ENCODE data around the gene TCF7.

Gene TCF7

DNA sequence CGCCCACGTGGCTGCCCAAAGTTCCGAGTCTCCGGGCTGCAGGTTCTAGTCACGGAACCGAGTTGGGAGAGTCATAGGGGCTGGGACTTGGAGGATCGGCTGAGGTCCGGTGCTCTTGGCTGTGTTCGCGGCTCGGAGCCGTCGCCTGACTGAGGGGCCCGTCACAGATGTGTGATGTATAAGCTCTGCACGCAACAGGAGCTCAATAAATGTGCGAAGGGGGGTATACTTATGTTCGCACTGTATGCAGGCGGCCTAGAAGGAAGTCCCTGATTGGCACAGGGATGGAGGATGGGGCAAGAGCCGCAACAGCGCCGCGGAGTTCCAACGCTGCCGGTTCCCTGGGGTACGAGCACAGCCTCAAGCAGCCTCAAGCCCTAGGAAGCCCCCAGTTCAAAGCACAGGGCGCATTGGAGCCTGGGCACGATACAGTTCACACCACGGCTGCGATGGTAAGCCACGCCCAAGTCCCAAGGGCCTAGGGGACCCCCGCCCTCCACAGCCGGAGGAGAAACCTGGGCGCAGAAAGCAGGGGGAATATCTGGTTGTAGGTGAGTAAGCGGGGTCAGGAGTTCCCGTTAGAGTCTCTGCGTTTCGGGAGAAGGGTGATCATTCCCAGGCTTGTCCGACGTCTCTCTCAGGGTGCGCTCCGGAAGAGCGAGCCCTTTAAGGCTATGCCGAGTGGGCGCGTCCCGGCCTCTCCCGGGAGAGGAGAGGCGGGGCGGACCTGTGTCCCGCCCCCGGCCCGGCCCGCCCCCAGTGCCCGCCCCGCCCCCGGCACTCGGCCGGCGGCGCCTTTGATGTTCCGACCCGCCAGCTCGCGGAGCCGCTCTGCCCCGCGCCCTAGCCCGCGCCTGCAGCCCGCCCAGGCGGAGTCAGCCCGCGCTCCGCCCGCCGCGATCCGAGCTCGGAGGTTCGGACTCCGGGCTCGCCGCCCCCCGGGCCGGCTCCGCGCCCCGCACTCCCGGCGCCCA is at the start of gene TCF7:
Gene TCF7 (plus strand): TSS at position 780 of the 974 bp plus-strand sequence. CDS start 226 bp downstream, outside the sequence.
- H3K4me3 ChIP-seq (ENCODE audit: low read depth, low read length): peak within 1 kb of the TSS; percentile 67

DNA sequence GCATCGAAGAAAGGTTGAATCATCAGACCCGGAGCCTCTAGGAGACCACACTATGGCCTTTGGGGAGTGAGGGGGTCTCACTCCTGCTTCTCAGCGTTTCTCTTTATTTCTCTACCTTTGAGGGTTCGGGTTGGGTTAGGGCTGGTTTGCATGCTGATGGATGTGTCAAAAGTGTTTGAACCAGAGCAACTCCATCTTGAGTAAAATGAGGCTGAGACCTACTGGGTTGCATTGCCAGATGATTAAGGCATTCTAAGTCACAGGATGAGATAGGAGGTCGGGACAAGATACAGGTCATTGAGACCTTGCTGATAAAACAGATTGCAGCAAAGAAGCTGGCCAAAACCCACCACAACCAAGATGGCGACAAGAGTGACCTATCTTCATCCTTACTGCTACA is 44.9 kb upstream of the TCF7 start:
- H3K4me3 ChIP-seq (ENCODE audit: low read depth, low read length): no peak overlapping the region

DNA sequence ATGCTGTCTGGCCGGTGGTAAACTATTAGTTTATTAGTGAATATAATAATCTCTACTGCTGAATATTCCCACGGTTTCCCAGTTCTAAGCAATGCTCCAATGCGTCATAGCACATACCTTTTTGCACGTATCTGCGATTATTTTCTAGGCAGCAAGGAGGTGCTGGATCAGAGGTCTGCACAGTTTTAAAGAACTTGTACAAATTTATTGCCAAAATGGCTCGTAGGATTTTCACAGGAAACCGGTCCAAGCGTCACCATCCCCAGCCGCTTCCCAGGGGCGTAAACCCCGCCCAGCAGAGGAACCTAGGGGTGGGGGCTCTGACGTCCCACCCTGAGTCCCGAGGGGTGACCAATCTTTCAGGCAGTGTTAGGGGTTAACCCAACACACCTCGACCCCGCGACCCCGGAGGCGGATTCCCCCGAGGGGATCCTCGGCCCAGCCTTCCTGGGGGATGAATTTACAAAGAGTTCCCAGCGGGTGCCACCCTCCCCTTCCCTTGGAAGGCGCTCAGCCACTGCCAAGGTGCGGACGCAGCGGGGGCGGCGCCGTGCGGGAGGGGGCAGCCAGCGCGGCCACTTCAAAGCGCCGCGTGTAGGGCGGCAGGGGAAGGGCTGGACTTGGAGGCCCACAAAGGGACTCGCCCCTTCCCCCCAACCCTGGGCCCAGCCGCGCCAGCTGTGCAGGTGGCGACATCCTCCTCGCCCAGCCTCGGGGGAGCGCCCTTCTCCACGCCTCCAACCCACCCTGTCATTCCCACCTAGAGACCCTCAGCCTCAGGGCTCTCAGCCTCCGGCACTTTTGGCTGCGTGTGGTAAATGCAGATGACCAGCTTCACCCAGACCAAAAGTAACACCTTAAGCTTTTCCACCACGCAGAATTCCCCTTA is 43.5 kb upstream of the TCF7 start:
- no peak overlapping the region for H3K4me3 ChIP-seq (ENCODE audit: low read depth, low read length)

GRCh38 chr5:134071614-134072207 is 42.8 kb upstream of the TCF7 start:
- no peak overlapping the region for H3K4me3 ChIP-seq (ENCODE audit: low read depth, low read length)

- no peak overlapping the region for H3K4me3 ChIP-seq (ENCODE audit: low read depth, low read length)
Measured at GRCh38 chr5:134072471-134073210, 41.8 kb upstream of the TCF7 start.

DNA sequence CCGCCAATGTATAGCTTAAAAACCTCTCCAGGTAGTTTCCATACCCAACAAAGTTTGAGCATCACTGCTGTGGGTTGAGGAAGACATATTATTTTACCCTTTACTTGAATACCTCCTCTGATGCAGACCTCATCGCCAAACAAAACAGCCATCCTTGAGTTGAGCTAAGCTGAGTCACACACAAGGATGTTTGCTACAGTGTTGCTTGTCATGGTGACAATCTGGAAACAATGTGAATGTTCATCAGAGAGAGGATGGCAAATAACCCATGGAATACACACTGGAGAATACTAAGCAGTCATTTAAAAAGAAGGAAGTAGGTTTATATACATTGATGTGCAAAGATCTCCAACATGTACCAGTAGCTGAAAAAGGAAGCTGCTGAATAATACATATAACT is 41.1 kb upstream of the TCF7 start:
- no peak overlapping the region for H3K4me3 ChIP-seq (ENCODE audit: low read depth, low read length)

DNA sequence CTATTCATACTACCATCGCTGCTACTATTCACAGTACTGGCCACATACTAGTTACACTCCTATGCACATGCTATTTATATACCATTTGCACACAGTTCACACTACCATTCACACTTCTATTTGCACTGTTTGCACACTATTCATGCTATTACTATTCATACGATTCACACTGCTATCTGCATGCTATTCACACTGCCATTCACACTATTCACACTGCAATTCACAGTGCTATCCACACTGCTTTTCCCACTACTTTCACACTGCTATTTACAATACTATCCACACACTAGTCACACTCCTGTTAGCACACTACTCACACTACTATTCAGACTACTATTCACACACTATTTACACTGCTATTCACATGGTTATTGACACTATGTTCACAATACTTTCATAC is 39.4 kb upstream of the TCF7 start:
- no peak overlapping the region for H3K4me3 ChIP-seq (ENCODE audit: low read depth, low read length)

DNA sequence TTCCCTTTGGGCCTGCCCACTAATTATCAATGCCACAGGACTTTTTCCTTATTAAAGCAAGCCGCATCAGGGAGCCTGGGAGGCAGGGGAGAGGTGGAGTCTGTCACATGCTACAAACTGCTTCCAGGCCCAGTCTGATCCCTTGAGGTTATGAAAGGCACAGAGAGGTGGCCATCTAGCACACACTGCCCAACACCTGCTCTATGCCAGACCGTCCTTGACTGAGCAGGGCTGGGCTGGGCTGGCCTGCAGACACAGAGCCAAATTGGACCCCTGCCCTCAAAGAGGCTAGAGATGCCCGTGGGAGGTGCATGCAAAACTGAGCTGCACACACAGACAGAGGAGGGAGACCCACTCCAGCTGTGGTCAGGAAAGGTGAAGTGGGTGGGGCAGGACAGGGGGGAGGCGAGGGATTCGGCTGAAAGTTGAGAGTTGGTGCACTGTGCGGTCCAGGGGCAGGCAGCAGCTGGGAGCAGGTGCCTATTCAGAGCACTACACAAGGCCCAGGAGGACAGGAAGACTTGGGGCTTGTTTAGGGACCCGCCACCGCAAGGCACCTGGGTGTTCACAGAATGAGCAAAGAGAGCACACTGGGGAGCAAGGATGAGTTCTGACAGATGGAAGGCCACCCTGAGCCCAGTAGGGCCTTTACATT is 36.4 kb upstream of the TCF7 start:
- no peak overlapping the region for H3K4me3 ChIP-seq (ENCODE audit: low read depth, low read length)

GRCh38 chr5:134079748-134080581 is 34.5 kb upstream of the TCF7 start:
- H3K4me3 ChIP-seq (ENCODE audit: low read depth, low read length): no peak overlapping the region

DNA sequence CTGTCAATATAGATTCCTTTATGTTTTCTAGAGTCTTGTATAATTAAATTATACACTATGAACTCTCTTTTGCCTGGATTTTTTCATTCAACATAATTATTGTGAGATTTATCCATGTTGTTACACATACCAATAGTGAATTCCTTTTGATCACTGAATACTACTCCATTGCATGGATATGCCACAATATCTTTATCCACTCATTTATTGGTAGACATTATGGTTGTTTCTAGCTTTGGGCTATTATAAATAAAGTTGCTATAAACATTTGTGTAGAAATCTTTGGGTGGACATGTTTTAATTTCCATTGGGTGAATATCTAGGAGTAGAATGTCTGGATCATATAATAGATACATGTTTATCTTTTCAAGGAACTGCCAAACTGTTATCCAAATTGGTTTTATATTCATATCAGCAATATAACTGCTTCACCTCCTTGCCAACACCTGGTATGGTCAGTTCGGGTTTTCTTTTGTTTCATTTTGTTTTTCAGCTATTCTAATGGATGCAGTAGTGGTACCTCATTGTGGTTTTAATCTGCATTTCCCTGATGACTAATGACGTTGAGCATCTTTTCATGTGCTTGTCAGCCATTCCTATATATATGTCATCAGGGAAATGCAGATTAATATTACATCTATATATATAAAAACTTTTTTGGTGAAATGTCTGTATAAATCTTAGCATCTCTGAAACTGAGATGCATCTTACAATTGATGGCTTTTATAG is 32.1 kb upstream of the TCF7 start:
- no peak overlapping the region for H3K4me3 ChIP-seq (ENCODE audit: low read depth, low read length)

GRCh38 chr5:134083517-134083916 is 31.0 kb upstream of the TCF7 start:
- no peak overlapping the region for H3K4me3 ChIP-seq (ENCODE audit: low read depth, low read length)

- no peak overlapping the region for H3K4me3 ChIP-seq (ENCODE audit: low read depth, low read length)
Measured at GRCh38 chr5:134084022-134084565, 30.4 kb upstream of the TCF7 start.

DNA sequence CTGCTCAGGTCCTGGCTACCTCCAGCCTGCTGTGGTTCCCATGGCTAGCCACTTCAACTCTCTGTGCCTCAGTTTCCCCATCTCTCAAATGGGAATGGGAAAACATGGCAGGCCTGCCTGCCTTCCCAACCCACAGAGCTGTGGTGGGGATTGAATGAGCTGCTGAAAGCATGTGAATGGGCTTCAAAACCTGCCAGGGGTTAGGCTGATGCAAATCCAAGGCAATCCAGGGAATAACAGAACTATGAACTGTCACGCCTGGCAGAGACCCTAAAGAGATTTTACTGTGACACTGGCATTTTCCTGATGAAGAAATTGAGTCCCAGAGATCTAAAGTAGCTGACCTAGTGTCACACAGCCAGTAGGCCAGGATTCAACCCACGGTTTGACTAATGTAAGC is 29.9 kb upstream of the TCF7 start:
- no peak overlapping the region for H3K4me3 ChIP-seq (ENCODE audit: low read depth, low read length)

GRCh38 chr5:134085411-134085810 is 29.1 kb upstream of the TCF7 start:
- H3K4me3 ChIP-seq (ENCODE audit: low read depth, low read length): no peak overlapping the region

DNA sequence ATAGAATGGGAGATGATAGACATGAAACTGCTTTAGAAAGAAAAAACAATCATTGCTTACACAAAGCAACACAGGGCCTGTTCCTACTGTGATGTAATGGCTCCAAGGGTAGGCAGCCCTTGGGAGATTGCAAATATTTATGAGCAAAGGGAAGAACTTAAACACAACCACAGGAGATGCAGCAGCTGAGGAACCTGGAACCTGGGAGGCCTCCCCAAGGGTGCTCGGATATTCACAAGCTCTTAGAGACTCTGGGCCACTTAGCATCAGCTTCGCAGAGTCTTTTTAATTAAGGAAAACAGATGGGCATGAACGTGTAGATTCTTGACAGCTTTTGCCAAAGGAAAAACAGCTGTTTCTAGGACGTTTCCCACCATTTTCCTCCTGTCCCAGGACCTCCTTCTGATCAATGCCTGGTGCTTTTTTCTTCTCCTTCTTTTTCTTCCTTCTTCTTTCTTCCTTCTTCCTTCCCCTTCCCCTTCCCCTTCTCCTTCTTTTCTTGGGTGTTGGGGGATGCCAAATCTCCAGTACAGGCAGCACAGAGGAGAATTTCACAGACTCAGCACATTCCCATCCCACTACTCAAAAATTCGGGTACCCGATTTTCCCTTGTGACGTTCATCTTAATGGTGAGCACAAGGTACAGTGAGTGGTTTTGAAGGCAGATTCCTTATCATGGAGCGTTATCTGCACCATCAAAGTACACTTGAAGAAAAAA is 28.1 kb upstream of the TCF7 start:
- no peak overlapping the region for H3K4me3 ChIP-seq (ENCODE audit: low read depth, low read length)

DNA sequence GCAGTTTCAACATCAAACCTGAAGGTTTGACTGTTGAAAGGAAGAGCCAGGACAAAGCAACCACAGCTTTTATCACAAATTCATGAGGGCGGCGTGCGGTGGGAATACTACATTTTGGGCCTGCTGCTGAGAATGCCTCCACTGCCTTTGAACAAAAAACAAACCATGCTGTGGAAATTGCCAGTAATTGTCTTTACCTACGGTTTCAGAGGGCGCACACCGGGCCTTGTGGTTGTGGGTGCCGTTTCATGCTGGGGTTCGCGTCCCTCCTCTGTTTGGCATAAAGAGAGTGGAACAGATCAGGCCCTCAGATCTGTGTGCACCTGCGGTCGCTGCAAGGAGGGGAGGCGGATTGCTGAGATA is 27.6 kb upstream of the TCF7 start:
- H3K4me3 ChIP-seq (ENCODE audit: low read depth, low read length): no peak overlapping the region

GRCh38 chr5:134088291-134088690 is 26.2 kb upstream of the TCF7 start:
- H3K4me3 ChIP-seq (ENCODE audit: low read depth, low read length): no peak overlapping the region

All from iPS-11a (cell line).